Smooth muscle cell (in vitro differentiated cells): ENCODE data around the gene SDHA. TPM values are rescaled to one million over a fixed set of nuclear protein-coding genes. Genes with fewer than 3 reads are reported as not detected.

Experiments
- DNase-seq: peaks from one replicate; lab custom pipeline; 2025; ENCODE audit not compliant: unreplicated experiment; lab: John Stamatoyannopoulos, UW
- H2AFZ ChIP-seq: fragments of 200-600 bp; sonication (generic); 2 replicates; pipeline ENCODE4 v1.6.0; 2016; ENCODE audit warnings: antibody characterized with exemption, low read depth, mild to moderate bottlenecking
- H3F3A ChIP-seq: fragments of 200-600 bp; sonication (generic); 2 replicates; pipeline ENCODE4 v1.6.0; 2017; ENCODE audit warnings: antibody characterized with exemption, low read depth
- H3K27ac ChIP-seq: fragments of 200-600 bp; sonication (generic); 2 replicates; pipeline ENCODE4 v1.5.1; 2016; ENCODE audit warnings: low read depth, mild to moderate bottlenecking
- H3K27me3 ChIP-seq: fragments of 200-600 bp; sonication (generic); 2 replicates; pipeline ENCODE4 v1.6.1; 2016; ENCODE audit warnings: low read depth, mild to moderate bottlenecking
- H3K36me3 ChIP-seq: fragments of 200-600 bp; sonication (generic); 2 replicates; pipeline ENCODE4 v1.5.1; 2016; ENCODE audit warnings: low read depth
- H3K4me1 ChIP-seq: fragments of 200-600 bp; sonication (generic); 2 replicates; pipeline ENCODE4 v1.5.1; 2016; ENCODE audit warnings: low read depth
- H3K4me2 ChIP-seq: fragments of 200-600 bp; sonication (generic); 2 replicates; pipeline ENCODE4 v1.6.0; 2016; ENCODE audit warnings: mild to moderate bottlenecking
- H3K4me3 ChIP-seq: fragments of 200-600 bp; sonication (generic); 2 replicates; pipeline ENCODE4 v1.5.1; 2016; ENCODE audit warnings: mild to moderate bottlenecking
- H3K79me2 ChIP-seq: fragments of 200-600 bp; sonication (generic); 2 replicates; pipeline ENCODE4 v1.6.0; 2016; ENCODE audit warnings: low read depth, mild to moderate bottlenecking
- H3K9ac ChIP-seq: fragments of 200-600 bp; sonication (generic); 2 replicates; pipeline ENCODE4 v1.6.0; 2016; ENCODE audit warnings: low read depth
- H3K9me3 ChIP-seq: fragments of 200-600 bp; sonication (generic); replicated peaks from 2 replicates; pipeline ENCODE4 v1.5.1; 2016; ENCODE audit warnings: low read depth
- H4K20me1 ChIP-seq: fragments of 200-600 bp; sonication (generic); 2 replicates; pipeline ENCODE4 v1.6.0; 2016; ENCODE audit warnings: low read depth
- CTCF ChIP-seq: fragments of 200-600 bp; sonication (generic); IDR thresholded peaks from 2 replicates; pipeline ENCODE4 v1.5.1; 2017; ENCODE audit warnings: borderline replicate concordance, mild to moderate bottlenecking, antibody characterized with exemption; ENCODE audit not compliant: insufficient read depth, poor library complexity, severe bottlenecking
- WGBS: methylation state at CpG from one replicate; pipeline ENCODE4 v1.1.7; 2016; ENCODE audit warnings: low lambda C conversion rate; 5-methylcytosine and 5-hydroxymethylcytosine counted together
- polyA plus RNA-seq: library from polyadenylated mRNA; unstranded; fragments of >200 nt; fragmentation: Nextera tagmentation; extraction: Ambion mirVana; gene quantifications from 2 replicates; pipeline ENCODE4 v1.2.1, GENCODE V29; 2016
- total RNA-seq: library from RNA; depleted of rRNA; stranded (reverse); fragments of >200 nt; gene quantifications from 2 replicates; pipeline ENCODE4 v1.2.3, GENCODE V29; 2014

Gene SDHA
- total and polyA plus RNA-seq, 2 experiments from 2014 or later: 59.7 to 130 TPM

- Histone ChIP-seq H3K9ac (no peak overlapping the region), H3K27ac (no peak overlapping the region), H3K4me2 (no peak overlapping the region), H3K36me3 (no peaks in the 10 kb centered on the region), H4K20me1 (peaks cover 32% of the 10 kb centered on the region), H2AFZ (no peak overlapping the region), H3K4me3 (no peak overlapping the region), H3K79me2 (no peaks in the 10 kb centered on the region), H3K27me3 (no peaks in the 10 kb centered on the region), H3F3A (no peaks in the 10 kb centered on the region), H3K4me1 (no peaks in the 10 kb centered on the region), H3K9me3 (no peaks in the 10 kb centered on the region)
- no peak for DNase-seq
- TF ChIP-seq CTCF: no peak
- 94% methylated on average over 12 of the region's 12 CpGs for WGBS
Observed at GRCh38 chr5:197892-198489, 20.1 kb upstream of the SDHA start.

- H3K27ac ChIP-seq: no peak overlapping the region
- no peaks in the 10 kb centered on the region for H3K9me3 ChIP-seq
- H3K79me2 ChIP-seq: no peaks in the 10 kb centered on the region
- no peak for TF ChIP-seq CTCF
- no peaks in the 10 kb centered on the region for H3K27me3 ChIP-seq
- peaks cover 38% of the 10 kb centered on the region for H4K20me1 ChIP-seq
- 97% methylated on average over 21 of the region's 21 CpGs for WGBS
- H3K4me2 ChIP-seq: no peak overlapping the region
- DNase-seq: no peak
- H3K4me3 ChIP-seq: no peak overlapping the region
- no peaks in the 10 kb centered on the region for H3K4me1 ChIP-seq
- H2AFZ ChIP-seq: no peak overlapping the region
- no peaks in the 10 kb centered on the region for H3F3A ChIP-seq
- no peaks in the 10 kb centered on the region for H3K36me3 ChIP-seq
- no peak overlapping the region for H3K9ac ChIP-seq
Observed at GRCh38 chr5:198516-199196, 19.5 kb upstream of the SDHA start.

GRCh38 chr5:199197-199949 is 18.7 kb upstream of the SDHA start:
- 100% methylated on average over 15 of the region's 16 CpGs for WGBS
- Histone ChIP-seq H3F3A (no peaks in the 10 kb centered on the region), H2AFZ (no peak overlapping the region), H3K36me3 (no peaks in the 10 kb centered on the region), H3K4me1 (no peaks in the 10 kb centered on the region), H4K20me1 (peaks cover 42% of the 10 kb centered on the region), H3K9ac (no peak overlapping the region), H3K27ac (no peak overlapping the region), H3K79me2 (no peaks in the 10 kb centered on the region), H3K27me3 (no peaks in the 10 kb centered on the region), H3K4me2 (no peak overlapping the region), H3K4me3 (no peak overlapping the region), H3K9me3 (no peaks in the 10 kb centered on the region)
- TF ChIP-seq CTCF: no peak
- DNase-seq: no peak
